Measurements from ENCODE around the gene GPAM.

GRCh38 chr10:112185959-112186358 is 2.4 kb upstream of the GPAM start:
- TF ChIP-seq CTCF (IDR thresholded peaks at IDR 0.05) = no peak
- no peak for TF ChIP-seq POLR2AphosphoS5 (IDR thresholded peaks at IDR 0.05)

Measured in transverse colon (tissue), 4 donors.